Stimulated activated CD4-positive, alpha-beta T cell treated with anti-CD3 and anti-CD28 coated beads, Interleukin-1b, Interleukin-23, amount 100 ng/mL, for 1 hour (primary cell): ENCODE measurements around the gene PLA2G2A.

ENCODE experiments used
- DNase-seq, 2 donors: peaks; one replicate each; pipeline ENCODE4 v3.0.0-alpha.2; 2020; ENCODE audit warnings: low read depth in 2 of 2

PLA2G2A gene

GRCh38 chr1:19926296-19927129 is 52.9 kb downstream of the PLA2G2A start:
- no peak for DNase-seq
